GDM1 (cell line): ENCODE measurements around the gene CD22.

ENCODE experiments used
- DNase-seq: peaks from one replicate; lab custom pipeline; 2025; lab: John Stamatoyannopoulos, UW

CD22 gene

DNA sequence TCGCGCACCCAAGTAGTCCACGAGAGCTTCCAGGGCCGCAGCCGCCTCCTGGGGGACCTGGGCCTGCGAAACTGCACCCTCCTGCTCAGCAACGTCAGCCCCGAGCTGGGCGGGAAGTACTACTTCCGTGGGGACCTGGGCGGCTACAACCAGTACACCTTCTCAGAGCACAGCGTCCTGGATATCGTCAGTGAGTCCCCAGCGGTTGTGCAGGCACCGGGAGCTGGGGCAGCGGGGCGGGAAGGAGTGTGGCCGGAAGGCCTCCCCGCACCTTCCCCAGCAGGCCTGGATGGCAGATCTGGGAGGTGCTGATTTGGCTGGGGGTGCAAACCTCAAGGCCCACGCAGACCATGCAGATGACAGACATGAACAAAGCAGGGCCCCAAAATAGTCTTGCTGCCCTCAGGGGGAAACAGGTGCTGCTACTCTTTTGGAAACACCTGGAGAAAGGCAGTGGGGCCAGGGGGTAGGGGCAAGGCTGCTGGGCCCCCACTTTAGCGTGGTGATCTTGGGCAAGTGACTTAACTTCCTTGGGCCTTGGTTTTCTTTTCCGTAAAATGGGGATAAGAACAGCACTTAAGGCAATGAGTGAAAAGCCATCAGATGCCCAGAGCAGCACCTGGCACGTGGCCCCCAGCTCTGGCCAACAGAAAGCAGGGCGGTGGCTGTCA lies 33.1 kb upstream of the CD22 start:
- DNase-seq = peak; percentile 87

DNA sequence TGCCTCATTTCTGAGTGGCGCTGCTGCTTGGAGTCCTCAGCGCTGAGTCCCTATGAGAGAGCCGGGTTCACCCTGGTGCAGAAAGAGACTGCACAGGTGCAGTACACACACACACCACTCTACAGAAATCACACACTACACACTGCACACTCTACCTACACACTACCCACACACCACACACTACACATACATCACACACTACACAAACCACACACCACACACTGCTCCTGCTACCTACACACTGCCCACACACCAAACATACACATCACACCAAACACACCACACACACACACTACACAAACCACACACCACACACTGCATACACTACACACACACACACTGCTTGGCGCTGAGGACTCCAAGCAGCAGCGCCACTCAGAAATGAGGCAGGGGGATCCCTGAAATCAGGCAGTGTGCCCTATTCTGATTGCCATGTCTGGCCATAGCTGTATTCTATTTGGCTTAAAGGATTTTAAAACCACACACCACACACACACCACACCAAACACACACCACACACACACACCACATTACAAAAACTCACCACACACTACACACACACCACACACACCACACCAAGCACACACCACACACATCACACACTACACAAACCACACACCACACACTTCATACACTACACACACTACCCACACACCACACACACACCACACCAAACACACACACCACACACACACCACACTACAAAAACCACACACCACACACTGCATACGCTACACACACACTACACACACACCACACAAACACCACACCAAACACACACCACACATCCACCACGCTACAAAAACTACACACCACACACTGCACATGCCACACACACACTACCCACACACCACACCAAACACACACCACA lies 32.1 kb upstream of the CD22 start:
- DNase-seq = no peak

DNA sequence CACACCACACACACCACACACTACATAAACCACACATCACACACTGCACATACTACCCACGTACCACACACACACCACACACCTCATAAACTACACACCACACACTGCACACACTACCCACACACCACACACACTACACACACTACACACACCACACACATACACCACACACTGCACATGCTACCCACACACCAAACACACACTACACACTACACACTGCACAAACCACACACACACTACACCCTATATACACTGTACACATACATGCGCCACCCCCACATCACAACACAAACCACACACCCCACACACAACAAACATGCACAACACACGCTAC lies 31.5 kb upstream of the CD22 start:
- DNase-seq = no peak

DNA sequence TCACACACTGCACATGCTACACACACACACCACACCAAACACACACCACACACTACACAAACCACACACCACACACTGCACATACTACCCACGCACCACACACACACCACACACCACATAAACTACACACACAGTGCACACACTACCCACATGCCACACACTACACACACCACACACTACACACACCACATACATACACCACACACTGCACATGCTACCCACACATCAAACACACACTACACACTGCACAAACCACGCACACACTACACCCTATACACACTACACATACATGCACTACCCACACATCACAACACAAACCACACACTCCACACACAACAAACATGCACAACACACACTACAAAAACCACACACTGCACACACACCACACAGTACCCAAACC lies 31.1 kb upstream of the CD22 start:
- DNase-seq = no peak

DNA sequence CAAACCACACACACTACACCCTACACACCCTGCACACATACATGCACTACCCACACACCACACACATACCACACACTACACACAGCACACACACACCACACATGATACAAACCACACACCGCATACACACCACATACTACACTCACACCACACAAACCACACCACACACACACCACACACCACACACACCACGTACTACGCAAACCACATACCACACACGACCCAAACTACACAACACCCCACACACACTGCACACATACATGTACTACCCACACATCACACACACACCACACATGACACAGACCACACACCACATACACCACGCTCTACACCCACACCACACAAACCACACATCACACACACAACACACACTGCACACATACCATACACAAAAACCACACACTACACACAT lies 30.4 kb upstream of the CD22 start:
- no peak for DNase-seq

DNA sequence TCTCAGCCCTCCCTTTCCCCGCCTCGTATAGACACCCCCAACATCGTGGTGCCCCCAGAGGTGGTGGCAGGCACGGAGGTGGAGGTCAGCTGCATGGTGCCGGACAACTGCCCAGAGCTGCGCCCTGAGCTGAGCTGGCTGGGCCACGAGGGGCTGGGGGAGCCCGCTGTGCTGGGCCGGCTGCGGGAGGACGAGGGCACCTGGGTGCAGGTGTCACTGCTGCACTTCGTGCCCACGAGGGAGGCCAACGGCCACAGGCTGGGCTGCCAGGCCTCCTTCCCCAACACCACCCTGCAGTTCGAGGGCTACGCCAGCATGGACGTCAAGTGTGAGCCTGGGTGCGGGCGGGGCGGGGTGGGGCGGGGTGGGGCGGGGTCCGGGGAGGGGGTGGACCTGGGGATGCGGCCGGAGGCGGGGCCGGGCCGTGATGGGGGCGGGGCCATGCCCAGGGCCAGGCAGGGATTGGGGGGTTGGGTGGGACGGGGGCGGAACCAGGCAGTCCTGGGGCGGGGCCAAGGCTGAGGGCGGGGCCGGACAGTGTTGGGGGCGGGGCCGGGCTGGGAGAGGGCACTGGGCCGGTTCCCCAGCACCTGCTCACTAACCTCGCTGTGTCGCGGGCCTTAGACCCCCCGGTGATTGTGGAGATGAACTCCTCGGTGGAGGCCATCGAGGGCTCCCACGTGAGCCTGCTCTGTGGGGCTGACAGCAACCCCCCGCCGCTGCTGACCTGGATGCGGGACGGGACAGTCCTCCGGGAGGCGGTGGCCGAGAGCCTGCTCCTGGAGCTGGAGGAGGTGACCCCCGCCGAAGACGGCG lies 29.3 kb upstream of the CD22 start:
- no peak for DNase-seq

DNA sequence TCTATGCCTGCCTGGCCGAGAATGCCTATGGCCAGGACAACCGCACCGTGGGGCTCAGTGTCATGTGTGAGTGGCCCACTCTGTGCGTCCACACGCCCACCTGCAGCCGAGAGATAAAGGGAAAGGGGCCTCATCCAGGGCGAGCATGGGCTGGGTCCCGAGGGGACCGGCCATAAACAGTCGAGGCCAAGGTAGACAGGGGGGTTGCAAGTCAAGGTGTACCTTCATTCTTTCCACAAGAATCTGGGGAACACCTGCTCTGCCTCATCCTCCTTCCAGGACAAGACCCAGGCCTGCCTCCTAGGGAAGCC lies 28.7 kb upstream of the CD22 start:
- no peak for DNase-seq

DNA sequence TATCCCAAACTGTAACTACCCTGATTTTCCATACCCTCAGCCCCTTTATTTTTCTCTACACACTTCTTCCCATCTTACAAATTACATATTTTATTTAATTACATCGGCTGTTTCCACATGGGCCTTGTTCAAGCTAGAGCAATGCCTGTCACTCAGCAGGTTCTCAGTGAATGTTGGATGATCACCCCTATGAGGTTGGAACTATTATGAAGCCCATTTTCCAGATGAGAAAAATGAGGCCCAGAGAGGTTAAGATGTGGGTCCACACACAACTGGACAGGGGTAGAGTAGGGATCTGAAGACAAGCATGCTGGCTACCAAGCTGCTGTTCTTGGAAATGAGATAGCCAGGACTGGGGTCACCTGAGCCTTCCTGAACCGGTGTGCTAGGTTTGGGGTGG lies 27.0 kb upstream of the CD22 start:
- no peak for DNase-seq

DNA sequence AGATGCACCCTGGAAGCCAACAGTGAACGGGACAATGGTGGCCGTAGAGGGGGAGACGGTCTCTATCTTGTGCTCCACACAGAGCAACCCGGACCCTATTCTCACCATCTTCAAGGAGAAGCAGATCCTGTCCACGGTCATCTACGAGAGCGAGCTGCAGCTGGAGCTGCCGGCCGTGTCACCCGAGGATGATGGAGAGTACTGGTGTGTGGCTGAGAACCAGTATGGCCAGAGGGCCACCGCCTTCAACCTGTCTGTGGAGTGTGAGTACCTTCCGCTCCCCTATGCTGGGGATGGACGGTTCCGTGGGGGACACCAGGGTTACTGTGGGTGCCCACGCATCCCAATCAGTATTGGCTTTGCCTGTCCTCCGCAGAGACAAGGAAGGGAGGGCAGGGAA lies 26.5 kb upstream of the CD22 start:
- no peak for DNase-seq

DNA sequence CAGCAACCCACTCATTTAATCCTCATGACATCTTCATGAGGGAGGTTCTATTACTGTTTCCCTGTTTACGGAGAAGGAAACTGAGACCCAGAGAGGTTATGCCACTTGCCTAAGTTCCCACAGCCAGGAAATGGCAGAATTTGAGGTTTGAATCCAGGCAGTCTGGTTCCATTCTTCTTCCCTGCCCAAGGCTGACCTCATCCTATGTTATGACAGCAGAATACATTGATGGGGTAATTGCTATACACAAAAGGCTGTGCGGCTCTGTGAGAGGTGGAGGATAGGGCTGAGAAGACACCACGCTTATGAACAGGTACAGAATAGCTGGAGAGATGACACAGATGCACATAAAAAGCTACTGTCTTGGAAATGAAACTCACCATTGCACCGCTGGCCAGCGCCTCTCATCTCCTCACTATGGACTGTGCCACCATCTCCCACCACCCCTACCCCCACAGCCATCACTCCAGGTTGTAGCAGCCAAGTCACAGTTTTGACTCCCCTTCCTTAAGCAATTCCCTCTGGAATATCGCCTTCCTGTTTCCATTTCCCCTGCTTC lies 25.6 kb upstream of the CD22 start:
- no peak for DNase-seq

DNA sequence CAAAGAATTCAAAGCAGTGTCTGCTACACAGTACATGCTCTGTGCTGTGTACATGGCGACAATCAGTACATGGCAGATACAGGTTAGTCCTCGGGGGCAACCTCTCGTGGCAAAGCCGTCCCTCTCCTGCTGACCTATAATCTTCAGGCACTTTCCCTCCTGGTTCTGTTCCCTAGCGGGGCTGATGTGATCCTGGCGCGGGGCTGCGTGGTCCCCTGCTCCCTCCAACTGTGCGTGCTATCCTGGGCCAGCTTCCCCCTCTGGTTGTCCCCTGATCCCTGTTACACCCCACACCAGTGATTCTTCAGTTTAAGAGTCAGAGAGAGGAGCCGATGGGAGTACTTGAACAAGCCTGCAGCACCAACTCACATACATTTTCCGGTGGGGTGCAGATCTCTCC lies 25.0 kb upstream of the CD22 start:
- DNase-seq = no peak

DNA sequence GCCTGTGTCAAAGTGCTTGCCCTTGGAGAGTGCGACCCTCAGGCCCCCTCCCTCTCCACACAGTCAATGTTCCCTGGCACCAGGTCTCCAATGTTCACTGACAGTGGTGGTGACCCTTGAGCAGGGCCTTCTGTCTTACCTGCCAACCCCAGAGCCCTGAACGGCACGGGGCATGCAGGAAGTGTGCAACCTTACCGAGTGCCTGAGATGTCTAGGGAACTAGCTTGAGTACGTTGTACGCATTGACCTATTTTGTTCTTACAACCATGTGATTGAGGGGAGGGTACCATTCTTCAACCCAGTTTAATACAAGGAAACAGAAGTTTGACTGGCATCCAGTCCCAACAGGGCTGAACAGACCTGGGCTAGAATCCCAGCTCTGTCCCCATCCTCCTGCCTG lies 23.8 kb upstream of the CD22 start:
- no peak for DNase-seq

DNA sequence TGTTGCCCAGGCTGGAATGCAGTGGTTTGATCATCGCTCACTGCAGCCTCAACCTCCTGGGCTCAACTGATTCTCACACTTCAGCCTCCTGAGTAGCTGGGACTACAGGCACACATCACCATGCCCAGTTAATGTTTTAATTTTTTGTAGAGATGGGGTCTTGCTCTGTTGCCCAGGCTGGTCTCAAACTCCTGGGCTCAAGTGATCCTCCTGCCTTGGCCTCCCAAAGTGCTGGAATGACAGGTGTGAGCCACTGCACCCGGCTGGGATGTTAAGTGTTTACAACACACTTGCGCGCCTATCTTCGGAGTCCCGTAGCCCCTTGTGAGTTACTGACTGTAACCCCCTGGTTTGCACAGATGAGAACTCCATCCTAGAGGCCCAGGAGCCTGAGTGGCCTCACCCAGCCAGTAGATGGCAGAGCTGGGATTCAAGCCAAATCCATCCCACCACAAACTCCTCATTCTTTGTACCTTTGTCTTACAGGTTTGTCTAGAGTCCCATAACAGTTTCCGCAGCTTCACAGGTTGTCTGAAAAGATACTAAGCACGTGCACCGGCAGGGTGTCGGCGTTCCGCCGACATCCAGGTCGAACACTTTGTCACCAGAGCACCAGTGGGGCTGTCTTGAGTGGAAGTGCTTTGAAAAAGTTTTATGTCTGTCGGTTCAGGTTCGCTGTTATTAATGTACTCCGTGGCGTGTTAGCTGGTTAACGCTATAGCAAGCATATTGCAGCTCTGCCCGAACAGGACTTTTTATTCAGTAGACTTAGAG lies 22.3 kb upstream of the CD22 start:
- DNase-seq = peak; percentile 33

DNA sequence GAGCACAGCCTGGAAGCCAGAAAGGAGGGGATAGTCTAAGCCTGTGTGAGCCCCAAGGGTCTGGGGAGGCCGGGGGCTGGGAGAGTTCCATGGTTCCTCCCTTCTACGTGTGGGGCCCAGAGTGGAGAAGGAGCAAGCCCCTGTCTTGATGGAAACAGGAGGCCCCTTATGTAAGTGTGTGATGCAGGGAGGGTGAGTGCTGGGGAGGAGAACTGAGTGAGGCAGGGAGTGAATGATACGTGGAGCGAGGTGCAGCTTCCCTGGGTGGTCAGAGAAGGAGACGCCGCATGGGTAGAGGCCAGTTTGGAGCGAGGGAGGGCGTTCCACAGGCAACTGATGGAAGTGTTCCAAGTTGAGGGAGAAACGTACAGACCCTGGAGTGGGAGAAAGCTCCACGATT lies 21.1 kb upstream of the CD22 start:
- DNase-seq = no peak

DNA sequence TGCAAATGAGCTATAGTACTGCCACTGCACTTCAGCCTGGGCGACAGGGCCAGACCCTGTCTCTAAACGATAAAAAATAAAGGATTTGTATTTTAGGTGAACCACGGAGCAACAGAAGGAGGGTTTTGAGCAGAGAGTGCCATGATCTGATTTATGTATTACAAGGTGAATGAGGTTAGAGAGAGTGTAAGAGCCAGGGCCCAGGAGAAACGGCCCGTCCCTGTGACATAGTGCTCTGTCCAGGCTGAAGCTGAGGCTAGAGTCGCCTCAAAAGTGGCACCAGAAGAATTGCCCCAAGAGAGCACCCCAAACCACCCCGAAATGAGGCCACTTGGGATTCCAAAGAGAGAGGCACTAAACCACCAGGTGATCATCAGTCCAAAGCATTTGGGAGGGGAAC lies 20.1 kb upstream of the CD22 start:
- DNase-seq = no peak

DNA sequence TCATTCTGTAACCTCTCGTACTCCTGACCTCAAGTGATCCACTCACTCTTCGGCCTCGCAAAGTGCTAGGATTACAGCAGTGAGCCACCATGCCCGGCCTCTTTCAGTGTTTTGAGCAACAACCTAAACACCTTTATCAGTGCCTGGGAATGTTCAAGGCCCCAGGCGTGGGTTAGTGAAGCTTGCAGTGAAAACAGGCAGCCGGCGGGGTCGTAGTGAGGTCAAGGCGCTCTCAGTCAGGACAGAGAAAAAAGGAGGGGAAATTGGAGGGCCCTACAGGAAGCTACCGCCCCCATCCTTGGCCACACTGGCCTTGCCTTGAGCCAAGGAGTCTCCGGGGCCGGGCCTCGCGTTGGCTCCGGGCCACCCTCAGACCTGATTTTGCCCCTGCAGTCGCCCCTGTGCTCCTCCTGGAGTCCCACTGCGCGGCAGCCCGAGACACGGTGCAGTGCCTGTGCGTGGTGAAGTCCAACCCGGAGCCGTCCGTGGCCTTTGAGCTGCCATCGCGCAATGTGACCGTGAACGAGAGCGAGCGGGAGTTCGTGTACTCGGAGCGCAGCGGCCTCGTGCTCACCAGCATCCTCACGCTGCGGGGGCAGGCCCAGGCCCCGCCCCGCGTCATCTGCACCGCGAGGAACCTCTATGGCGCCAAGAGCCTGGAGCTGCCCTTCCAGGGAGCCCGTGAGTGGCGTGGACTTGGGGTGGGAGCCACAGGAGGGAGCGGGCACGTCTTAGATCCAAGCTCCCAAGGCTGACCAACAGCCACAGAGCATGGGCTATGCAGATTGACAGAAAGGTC lies 19.3 kb upstream of the CD22 start:
- no peak for DNase-seq

DNA sequence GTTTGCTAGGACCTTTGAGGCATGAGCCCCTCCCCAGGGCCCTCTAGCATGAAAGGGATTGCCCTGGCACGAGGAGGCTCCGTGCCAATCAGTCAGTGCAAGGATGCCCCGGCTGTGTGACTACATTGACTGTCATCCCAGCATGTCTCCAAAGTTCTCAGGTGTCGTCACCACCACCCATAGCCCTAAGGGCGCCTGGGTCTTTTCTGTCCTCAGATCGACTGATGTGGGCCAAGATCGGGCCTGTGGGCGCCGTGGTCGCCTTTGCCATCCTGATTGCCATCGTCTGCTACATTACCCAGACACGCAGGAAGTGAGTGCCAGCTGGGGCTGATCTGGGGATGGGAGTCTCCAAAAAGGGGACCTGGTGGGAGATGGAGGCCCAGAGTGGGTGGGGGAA lies 18.7 kb upstream of the CD22 start:
- no peak for DNase-seq

DNA sequence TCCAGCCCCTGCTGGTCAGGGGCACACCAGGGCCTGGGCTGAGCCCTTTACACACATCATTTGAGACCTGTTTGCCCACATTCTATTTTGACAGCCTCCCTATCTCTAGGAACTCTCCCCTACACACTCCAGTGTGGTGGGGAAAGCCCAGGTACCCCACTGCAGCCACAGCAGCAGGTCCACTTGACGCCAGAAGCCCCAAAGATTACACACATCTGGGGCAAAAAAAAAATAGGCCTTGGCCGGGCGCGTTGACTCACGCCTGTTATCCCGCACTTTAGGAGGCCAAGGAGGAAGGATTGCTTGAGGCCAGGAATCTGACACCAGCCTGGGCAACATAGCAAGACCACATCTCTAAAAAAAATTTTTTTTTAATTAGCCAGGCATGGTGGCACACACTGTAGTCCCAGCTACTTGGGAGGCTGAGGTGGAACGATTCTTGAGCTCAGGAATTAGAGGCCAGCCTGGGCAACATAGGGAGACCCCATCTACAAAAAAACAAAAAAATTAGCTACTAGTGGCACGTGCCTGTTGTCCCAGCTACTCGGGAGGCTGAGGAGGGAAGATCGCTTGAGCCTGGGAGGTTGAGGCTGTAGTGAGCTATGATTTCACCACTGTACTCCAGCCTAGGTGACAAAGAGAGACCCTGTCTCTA lies 18.0 kb upstream of the CD22 start:
- DNase-seq = no peak

DNA sequence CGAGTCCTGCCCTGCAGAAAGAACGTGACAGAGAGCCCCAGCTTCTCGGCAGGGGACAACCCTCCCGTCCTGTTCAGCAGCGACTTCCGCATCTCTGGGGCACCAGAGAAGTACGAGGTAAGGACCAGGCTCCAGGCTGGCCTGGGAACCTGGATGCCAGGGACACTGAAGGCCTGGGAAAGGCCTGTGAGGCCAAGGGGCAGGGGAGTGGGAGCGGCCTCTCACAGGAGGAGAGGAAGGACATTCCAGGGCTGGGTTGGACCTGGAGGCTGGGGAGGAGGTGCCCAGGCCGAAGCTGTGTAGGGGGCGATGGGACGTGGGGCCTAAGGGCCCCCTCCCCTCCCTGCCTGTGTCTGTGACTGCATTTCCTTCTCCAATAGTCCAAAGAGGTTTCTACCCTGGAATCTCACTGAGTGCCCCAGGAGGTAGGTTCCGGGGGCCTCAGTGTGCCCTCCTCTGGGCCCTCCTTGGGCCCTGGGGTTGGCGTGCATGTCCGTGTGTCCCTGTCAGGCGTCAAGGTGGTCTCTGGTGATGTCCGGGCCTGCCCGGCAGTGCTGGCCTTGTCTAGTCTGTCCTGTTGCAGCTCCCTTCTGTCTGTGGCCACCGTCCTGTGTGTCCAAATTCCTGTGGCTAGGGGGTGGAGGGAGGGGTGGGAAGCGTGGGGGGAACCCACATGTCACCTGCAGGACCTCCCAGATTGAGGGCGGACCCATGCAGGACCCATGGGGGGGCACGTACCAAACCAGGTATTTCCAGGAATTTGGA lies 16.9 kb upstream of the CD22 start:
- no peak for DNase-seq

DNA sequence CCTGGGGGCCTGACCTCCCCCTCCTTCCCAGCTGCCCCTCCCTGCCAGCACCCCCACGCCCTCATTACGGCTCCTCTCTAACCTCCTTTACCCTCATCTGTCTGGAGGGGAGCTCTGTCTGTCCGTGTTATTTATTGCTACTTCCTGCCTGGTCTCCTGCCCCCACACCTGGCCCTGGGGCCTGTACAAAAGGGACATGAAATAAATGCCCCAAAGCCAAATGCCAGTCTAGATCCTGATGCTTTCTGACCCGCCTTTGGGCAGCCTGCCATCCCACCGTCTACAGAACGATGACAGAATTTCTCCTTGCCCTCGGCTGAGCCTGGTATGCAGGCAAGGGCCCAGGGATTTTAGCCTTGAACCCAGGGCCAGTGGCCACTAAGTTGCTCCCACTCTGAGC lies 15.4 kb upstream of the CD22 start:
- DNase-seq = no peak
